ENCODE measurements around the gene ALDH3B1.

Gene ALDH3B1

GRCh38 chr11:67997475-67997921, 12.6 kb upstream of the ALDH3B1 start:
- no peak for DNase-seq (ENCODE audit: low read depth in 2 of 2)

DNA sequence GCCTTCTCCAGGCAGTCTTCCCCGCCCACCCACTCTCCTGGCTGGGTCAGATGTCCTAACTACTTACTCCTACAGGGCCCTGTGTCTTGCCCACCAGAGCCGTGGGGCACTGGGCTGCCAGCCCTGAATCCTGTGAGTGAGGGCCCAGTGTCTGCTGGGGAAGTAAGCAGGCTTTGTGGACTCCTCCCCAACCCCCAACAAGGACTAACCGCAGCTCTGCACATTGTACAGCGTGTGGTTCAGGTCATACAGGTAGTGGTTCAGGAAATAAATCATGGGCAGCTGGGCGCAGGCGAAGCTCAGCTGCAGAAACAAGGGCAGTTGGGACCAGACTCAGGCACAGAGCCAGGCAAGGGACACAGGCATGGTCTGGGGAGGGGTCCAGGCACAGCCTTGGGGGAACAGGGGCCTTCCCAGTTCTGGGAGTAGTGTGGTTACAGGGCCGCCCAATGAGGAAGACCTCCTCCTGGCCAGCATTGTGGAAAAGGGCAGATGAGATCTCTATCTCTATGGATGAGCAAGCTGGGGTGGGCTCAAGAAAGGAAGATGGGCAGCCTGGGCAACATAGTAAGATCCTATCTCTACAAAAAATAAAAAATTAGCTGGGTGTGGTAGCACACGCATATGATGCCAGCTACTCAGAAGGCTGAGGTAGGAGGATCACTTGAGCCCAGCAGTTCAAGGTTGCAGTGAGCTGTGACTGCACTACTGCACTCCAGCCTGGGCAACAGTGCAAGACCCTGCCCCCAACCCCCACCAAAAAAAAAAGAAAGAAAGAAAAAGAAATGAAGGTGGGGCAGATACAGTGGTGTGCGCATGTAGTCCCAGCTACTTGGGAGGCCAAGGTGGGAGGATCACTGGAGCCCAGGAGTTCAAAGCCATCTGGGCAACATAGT, 11.7 kb upstream of the ALDH3B1 start:
- DNase-seq (ENCODE audit: low read depth in 2 of 2) = no peak

DNA sequence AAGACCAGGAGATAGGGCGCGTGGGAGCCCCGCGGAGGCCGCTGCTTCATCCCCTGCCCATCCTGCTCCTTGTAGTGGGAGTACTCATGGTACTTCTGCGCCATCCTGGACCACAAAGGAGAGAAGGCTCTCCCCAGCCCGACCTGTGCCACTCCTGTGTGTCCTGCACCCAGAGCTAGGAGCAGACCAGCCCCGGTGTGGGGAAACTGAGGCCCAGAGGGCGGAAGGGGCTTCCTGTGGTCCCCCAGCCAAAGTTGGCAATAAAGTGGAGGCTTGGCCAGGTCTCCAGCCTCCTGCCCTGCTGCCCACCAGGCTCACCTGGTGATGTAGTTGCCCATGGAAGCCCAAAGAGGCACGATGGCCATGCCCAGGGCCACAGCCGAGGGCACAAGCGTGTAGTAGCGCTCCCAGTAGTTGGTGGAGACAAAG, 10.9 kb upstream of the ALDH3B1 start:
- DNase-seq (ENCODE audit: low read depth in 2 of 2) = no peak

DNA sequence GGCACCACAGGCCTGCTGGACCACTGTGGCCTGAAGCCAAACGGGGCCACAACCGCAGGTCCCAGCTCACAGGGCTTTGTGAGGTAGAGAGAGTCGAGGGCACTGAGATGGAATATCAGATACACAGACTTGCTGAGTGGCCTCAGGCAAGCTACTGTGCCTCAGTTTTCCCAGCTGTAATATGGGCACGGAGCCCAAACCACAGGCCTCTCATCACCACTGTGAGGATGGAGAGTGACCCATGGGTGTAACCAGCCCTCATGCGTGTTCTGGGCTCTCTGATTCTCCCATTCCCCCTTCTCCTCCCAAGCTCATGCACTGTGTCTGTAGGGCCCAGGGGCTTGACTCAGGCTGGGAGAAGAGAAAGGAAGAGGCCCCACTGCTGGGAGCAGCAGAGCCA, 10.4 kb upstream of the ALDH3B1 start:
- no peak for DNase-seq (ENCODE audit: low read depth in 2 of 2)

GRCh38 chr11:68002575-68002937, 7.6 kb upstream of the ALDH3B1 start:
- DNase-seq (ENCODE audit: low read depth in 2 of 2) = no peak

GRCh38 chr11:68002938-68003845, 6.9 kb upstream of the ALDH3B1 start:
- peak; percentile 18 to 33 for DNase-seq (ENCODE audit: low read depth in 2 of 2)

DNA sequence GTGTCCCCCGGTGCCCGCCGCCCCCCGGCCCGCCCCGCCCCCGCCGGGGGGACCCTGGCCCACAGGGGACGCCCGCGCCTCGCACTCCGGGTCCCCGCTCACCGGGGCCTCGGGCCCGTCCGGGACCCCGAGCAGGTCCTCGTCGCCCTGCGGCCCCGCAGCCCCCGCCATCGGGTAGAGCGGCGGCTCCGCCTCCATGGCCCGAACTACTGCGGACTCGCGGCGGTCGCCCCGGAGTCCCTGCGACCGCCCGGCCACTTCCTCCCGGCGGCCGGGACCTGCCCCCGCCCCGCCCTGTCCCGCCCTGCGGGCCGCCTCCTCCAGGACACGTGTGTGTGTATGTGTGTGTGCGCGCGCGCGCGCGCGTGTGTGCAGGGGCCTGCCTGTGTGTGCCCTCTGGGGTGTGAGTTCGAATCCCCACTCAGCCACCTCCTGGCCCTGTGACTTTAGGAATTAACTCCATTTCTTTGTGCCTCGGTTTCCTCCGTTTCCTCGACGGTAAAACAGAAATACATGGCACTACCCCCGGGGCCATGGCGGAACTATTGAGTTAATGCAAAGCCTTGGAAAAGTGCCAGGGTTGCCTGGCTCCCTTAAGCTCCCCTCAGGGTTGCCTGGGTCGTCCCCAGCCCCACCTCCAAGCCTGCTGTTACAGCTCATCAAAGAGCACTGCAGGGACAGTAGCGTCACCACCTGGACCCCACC, 6.1 kb upstream of the ALDH3B1 start, which contains the start of gene UNC93B1:
UNC93B1 (minus strand) TSS at position 252 of the 705 bp plus-strand sequence; CDS start at position 198, 54 bp downstream.
- DNase-seq (ENCODE audit: low read depth in 2 of 2) = peak; percentile 73 to 82

GRCh38 chr11:68004551-68005335, 5.4 kb upstream of the ALDH3B1 start:
- DNase-seq (ENCODE audit: low read depth in 2 of 2) = no peak

DNA sequence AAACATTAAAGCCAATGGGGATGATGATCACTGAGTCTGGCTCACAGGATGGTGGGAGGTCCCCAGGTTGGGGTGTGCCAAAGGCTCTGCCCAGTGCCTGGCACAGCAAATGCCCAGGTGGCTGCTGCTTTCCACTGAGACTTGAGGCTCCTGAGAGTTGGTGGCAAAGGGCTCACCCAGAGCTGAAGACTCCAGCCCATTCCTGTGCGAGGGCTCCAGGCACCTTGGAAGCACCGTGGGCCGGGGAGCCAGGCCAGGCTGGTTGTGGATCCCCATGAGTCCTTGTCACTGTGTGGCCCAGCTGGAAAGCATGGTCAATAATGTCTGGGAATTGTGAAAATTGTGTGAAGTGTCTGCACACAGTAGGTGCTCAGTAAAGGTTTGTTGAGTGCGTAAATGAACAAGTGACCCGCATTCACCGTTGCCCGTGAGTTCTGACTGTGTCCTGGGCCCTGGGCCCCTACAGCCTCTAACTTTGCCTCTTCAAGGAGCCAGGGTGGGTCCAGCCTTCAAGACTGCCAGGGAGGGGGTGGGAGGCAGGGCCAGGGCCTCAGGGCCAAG, 3.4 kb upstream of the ALDH3B1 start:
- DNase-seq (ENCODE audit: low read depth in 2 of 2) = no peak

DNA sequence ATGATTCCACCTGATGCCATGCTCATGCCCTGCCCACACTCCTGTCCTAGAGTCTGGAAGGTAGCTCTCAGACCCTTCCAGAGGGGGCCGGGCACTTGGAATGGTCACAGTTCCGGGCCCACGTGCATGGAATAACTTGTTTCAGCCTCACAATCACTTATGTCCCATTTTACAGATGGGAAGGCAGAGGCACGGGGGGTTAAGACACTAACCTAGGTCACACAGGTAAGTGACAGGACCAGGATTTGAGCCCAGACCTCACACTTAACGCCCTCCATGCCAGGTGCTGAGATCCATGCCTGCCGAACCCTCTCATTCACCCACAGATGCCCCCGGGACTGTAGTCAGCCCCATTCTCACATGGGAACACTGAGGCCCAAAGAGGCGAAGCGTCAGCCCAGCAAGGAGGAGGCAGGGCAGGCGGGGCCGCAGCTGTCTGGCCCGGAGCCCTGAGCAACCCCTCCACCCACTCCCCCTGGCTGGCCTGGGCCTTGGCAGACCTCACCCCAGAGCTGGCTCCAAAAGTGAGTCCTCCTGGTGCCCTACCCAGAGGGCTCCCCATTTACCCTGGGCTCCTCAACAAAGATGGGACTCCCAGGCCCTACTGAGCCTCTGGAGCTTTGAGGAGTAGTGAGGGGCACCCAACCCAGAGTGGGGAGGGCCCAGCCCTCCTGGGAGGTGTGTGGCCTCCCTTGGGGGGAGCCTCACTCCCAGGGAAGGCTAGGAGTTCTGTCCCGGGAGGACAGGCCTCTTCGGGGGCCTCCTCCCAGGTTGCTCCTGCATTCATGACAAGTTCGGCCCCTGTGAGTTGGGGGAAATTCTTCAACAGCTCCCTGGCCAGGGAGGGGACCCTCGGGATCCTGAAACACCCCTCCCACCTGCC, 2.4 kb upstream of the ALDH3B1 start:
- no peak for DNase-seq (ENCODE audit: low read depth in 2 of 2)

GRCh38 chr11:68008381-68009337, 1.5 kb upstream of the ALDH3B1 start:
- DNase-seq (ENCODE audit: low read depth in 2 of 2) = no peak

DNA sequence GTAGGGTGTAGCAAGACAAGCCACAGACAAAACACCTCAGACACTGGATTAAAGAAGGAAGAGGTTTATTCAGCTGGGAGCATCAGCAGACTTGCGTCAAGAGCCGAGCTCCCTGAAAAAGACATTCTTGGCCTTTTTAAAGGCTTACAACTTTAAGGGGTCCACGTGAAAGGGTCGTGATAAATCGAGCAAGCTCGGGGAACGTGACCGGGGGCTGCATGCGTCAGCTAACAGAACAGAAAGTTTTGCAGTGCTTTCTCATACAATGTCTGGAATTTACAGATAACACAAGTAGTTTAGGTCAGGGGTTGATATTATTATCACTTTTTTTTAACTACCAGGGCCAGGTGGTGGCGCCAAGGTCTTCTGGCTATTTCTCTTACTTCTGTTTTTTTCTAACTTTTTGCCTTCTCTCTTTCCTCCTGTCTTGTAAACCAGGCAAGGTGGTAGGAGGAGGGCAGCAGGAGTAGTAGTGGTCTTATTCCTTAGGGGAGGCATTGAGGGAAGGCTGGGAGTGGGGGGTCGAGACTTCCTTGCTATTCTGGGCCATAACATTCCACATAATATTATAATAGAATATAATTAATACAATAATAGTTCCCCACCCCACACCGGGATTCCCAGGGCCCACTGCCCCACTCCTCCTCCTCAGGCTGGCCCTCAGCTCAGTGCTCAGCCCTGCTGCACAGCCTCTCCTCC, 587 bp upstream of the ALDH3B1 start:
- no peak for DNase-seq (ENCODE audit: low read depth in 2 of 2)

DNA sequence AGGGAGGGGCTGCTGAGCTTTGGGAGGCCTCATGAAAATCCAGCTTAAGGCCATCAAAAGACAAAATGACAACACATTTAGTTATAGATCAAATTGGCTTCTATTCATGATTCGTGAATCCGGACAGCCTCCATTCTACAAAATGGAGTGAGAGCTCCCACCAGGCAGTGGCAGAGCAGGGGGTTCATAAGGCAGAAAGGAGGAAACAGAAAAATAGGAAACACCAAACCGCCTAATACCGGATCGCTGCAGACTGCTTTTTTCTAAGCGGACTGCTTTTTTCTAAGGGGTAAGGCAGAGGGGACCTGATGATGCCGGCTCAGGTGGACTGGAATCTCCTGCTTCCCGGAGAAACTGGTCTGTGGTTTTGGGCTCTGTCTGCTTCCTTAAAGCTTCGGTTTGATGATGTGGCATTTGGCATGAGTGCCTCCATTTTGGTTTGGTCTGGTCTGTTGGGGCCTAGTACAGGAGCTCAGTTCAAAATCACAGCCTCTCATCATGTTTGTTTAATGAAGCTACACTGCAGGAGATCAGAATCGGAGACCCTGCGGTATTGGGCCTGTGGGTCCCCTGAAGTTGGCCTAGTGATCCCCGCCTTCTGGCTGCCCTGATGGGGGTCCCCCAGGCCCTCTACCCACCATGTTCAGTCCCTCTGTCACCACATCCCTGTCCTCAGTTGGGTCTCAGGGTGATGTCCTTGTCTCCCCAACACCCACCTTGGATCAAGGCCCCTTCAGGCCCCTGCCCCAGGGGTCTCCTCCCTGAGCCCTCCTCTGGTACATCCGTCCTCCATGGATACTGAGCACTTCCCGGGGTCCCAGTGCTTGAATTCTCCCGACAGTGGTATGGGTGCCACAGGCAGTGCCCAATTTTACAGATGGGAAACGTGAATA, 1.2 kb downstream of the ALDH3B1 start:
- DNase-seq (ENCODE audit: low read depth in 2 of 2) = no peak

- DNase-seq (ENCODE audit: low read depth in 2 of 2) = no peak
These were observed 2.1 kb downstream of the ALDH3B1 start for GRCh38 chr11:68012044-68012842.

- no peak for DNase-seq (ENCODE audit: low read depth in 2 of 2)
These were observed 2.9 kb downstream of the ALDH3B1 start for GRCh38 chr11:68012843-68013610.

Data from activated CD4-positive, alpha-beta T cell treated with anti-CD3 and anti-CD28 coated beads for 24 hours (primary cell).